Liver (tissue), 9 donors: Measurements from ENCODE around the gene DPYD. TPM values are rescaled to one million over a fixed set of nuclear protein-coding genes. Genes with fewer than 3 reads are reported as not detected.
A peak's percentile ranks its signal among the peaks of the same experiment; 100 is the strongest.

Experiments
- DNase-seq: peaks from one replicate; pipeline ENCODE4 v3.0.0-alpha.2; 2017; ENCODE audit warnings: low spot score
- H3K27ac ChIP-seq, 2 donors: one replicate each; pipeline ENCODE4 v1.7.0; 2013; ENCODE audit warnings: inconsistent platforms in 2 of 2, low read length in 2 of 2, control low read depth in 1 of 2, low read depth in 1 of 2, mild to moderate bottlenecking in 1 of 2
- H3K27me3 ChIP-seq, 4 donors: one replicate each; pipeline versions ENCODE4 v1.6.1 to v1.7.0; 2013; ENCODE audit warnings: low read length in 3 of 4, inconsistent platforms in 1 of 4, mild to moderate bottlenecking in 1 of 4, moderate library complexity in 1 of 4; ENCODE audit not compliant: control insufficient read depth in 4 of 4, insufficient read depth in 4 of 4
- H3K36me3 ChIP-seq, 4 donors: one replicate each; pipeline versions ENCODE4 v1.6.1 to v1.7.0; 2013; ENCODE audit warnings: low read length in 3 of 4, mild to moderate bottlenecking in 3 of 4, low read depth in 1 of 4, moderate library complexity in 1 of 4; ENCODE audit not compliant: control insufficient read depth in 4 of 4, insufficient read depth in 3 of 4
- H3K4me1 ChIP-seq, 4 donors: one replicate each; pipeline versions ENCODE4 v1.6.1 to v1.7.0; 2013; ENCODE audit warnings: low read length in 3 of 4, mild to moderate bottlenecking in 3 of 4, moderate library complexity in 1 of 4; ENCODE audit not compliant: control insufficient read depth in 4 of 4, insufficient read depth in 4 of 4
- H3K4me3 ChIP-seq, 3 donors: one replicate each; pipeline versions ENCODE4 v1.6.1 to v1.7.0; 2013; ENCODE audit warnings: low read length in 3 of 3, control low read depth in 1 of 3, low read depth in 1 of 3, mild to moderate bottlenecking in 1 of 3
- H3K9ac ChIP-seq, 2 donors: one replicate each; pipeline ENCODE4 v1.7.0; 2013; ENCODE audit warnings: low read length in 2 of 2, mild to moderate bottlenecking in 2 of 2, moderate library complexity in 2 of 2, control low read depth in 1 of 2, low read depth in 1 of 2
- H3K9me3 ChIP-seq, 4 donors: one replicate each; pipeline versions ENCODE4 v1.6.1 to v1.7.0; 2013; ENCODE audit warnings: low read length in 3 of 4; ENCODE audit not compliant: control insufficient read depth in 4 of 4
- EGR1 ChIP-seq, 2 donors: IDR thresholded peaks; 2 replicates each; pipeline ENCODE4 v1.6.1; 2016 to 2018; ENCODE audit warnings: antibody characterized with exemption in 2 of 2, low read depth in 2 of 2
- FOXA1 ChIP-seq: IDR thresholded peaks from 2 replicates; pipeline ENCODE4 v1.6.1; 2016; ENCODE audit warnings: antibody characterized with exemption
- FOXA2 ChIP-seq: IDR thresholded peaks from 2 replicates; pipeline ENCODE4 v1.6.1; 2016; ENCODE audit warnings: antibody characterized with exemption
- GABPA ChIP-seq, 2 donors: IDR thresholded peaks in 1 of 2; conservative IDR thresholded peaks in 1 of 2; 2 replicates each; pipeline ENCODE4 v1.6.1; 2016; ENCODE audit warnings: antibody characterized with exemption in 2 of 2, mild to moderate bottlenecking in 1 of 2, moderate library complexity in 1 of 2
- HNF4A ChIP-seq, 2 donors: conservative IDR thresholded peaks; 2 replicates each; pipeline ENCODE4 v1.6.1; 2016; ENCODE audit warnings: antibody characterized with exemption in 2 of 2, mild to moderate bottlenecking in 2 of 2
- HNF4G ChIP-seq: IDR thresholded peaks from 2 replicates; pipeline ENCODE4 v1.6.1; 2016; ENCODE audit warnings: antibody characterized with exemption
- JUND ChIP-seq, 2 donors: IDR thresholded peaks; 2 replicates each; pipeline ENCODE4 v1.6.1; 2016; ENCODE audit warnings: antibody characterized with exemption in 2 of 2
- MAX ChIP-seq: IDR thresholded peaks from 2 replicates; pipeline ENCODE4 v1.6.1; 2016; ENCODE audit warnings: antibody characterized with exemption
- NR2F2 ChIP-seq: IDR thresholded peaks from 2 replicates; pipeline ENCODE4 v1.6.1; 2016; ENCODE audit warnings: antibody characterized with exemption
- RAD21 ChIP-seq, 2 donors: IDR thresholded peaks; 2 replicates each; pipeline ENCODE4 v1.6.1; 2016; ENCODE audit warnings: antibody characterized with exemption in 2 of 2, mild to moderate bottlenecking in 2 of 2
- REST ChIP-seq: IDR thresholded peaks from 2 replicates; pipeline ENCODE4 v1.6.1; 2016; ENCODE audit warnings: antibody characterized with exemption, mild to moderate bottlenecking
- RXRA ChIP-seq, 2 donors: IDR thresholded peaks; 2 replicates each; pipeline ENCODE4 v1.6.1; 2017 to 2018; ENCODE audit warnings: antibody characterized with exemption in 2 of 2, mild to moderate bottlenecking in 1 of 2
- SP1 ChIP-seq: IDR thresholded peaks from 2 replicates; pipeline ENCODE4 v1.6.1; 2018; ENCODE audit warnings: antibody characterized with exemption, mild to moderate bottlenecking
- TAF1 ChIP-seq: conservative IDR thresholded peaks from 2 replicates; pipeline ENCODE4 v1.6.1; 2016; ENCODE audit warnings: antibody characterized with exemption, mild to moderate bottlenecking
- YY1 ChIP-seq: IDR thresholded peaks from 2 replicates; pipeline ENCODE4 v1.6.1; 2016; ENCODE audit warnings: antibody characterized with exemption, mild to moderate bottlenecking
- ZBTB33 ChIP-seq: IDR thresholded peaks from 2 replicates; pipeline ENCODE4 v1.6.1; 2016; ENCODE audit warnings: antibody characterized with exemption
- polyA plus RNA-seq, 2 donors: library from polyadenylated mRNA; stranded (reverse) in 1 of 2; unstranded in 1 of 2; fragments of 200-250 nt in 1 of 2; fragments of >200 nt in 1 of 2; fragmentation: Nextera tagmentation in 1 of 2; extraction: Ambion mirVana in 1 of 2; gene quantifications; one replicate each; pipeline versions ENCODE4 v1.2.1 to v1.2.3, GENCODE V29; 2013 to 2015
- total RNA-seq, 2 donors: library from RNA; depleted of rRNA; stranded (reverse); fragments of >200 nt; gene quantifications; one replicate each; pipeline ENCODE4 v1.2.3, GENCODE V29; 2014
- TF ChIP-seq, protein P1 (sequence below): fragments of 150-350 bp; IDR thresholded peaks from 2 replicates; pipeline ENCODE4 v1.5.1; 2017; ENCODE audit warnings: improper control_type of control experiment, low read depth, low read length; ENCODE audit not compliant: missing input control
- TF ChIP-seq, protein P2 (sequence below): IDR thresholded peaks from 2 replicates; pipeline ENCODE4 v1.6.1; 2016; ENCODE audit warnings: antibody characterized with exemption
- donor health status: healthy.
- donor health status: healthy.
- donor health status: healthy.
- donor health status: healthy.
- donor health status: healthy.

Gene DPYD
- total and polyA plus RNA-seq, 4 donors = 16.2 to 142 (median 47.0) TPM

GRCh38 chr1:97066860-97067259 lies 854.0 kb downstream of the DPYD start:
- no peaks in the 10 kb centered on the region for H3K36me3 ChIP-seq
- peaks cover 0 to 3% (median 0%) of the 10 kb centered on the region in 4 donors for H3K4me1 ChIP-seq
- TF ChIP-seq REST (no peak), HNF4A (conservative IDR thresholded peaks at IDR 0.05) (no peak), FOXA2 (no peak), ZBTB33 (no peak), RXRA (IDR thresholded peaks at IDR 0.05) (no peak), FOXA1 (no peak), HNF4G (no peak), SP1 (no peak), RAD21 (IDR thresholded peaks at IDR 0.05) (no peak), TAF1 (no peak), YY1 (no peak), EGR1 (IDR thresholded peaks at IDR 0.05; ENCODE audit: low read depth in 2 of 2) (no peak), GABPA (IDR thresholded peaks at IDR 0.05 in 1 of 2, conservative IDR thresholded peaks at IDR 0.05 in 1 of 2) (no peak)
- TF ChIP-seq, protein P1, sequence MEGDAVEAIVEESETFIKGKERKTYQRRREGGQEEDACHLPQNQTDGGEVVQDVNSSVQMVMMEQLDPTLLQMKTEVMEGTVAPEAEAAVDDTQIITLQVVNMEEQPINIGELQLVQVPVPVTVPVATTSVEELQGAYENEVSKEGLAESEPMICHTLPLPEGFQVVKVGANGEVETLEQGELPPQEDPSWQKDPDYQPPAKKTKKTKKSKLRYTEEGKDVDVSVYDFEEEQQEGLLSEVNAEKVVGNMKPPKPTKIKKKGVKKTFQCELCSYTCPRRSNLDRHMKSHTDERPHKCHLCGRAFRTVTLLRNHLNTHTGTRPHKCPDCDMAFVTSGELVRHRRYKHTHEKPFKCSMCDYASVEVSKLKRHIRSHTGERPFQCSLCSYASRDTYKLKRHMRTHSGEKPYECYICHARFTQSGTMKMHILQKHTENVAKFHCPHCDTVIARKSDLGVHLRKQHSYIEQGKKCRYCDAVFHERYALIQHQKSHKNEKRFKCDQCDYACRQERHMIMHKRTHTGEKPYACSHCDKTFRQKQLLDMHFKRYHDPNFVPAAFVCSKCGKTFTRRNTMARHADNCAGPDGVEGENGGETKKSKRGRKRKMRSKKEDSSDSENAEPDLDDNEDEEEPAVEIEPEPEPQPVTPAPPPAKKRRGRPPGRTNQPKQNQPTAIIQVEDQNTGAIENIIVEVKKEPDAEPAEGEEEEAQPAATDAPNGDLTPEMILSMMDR = no peak
- H3K4me3 ChIP-seq = no peak overlapping the region
- H3K9me3 ChIP-seq = peaks cover 0 to 14% (median 8%) of the 10 kb centered on the region in 4 donors
- no peaks in the 10 kb centered on the region for H3K27me3 ChIP-seq
- no peak overlapping the region for H3K9ac ChIP-seq
- H3K27ac ChIP-seq = no peak overlapping the region
- DNase-seq = no peak

DNA sequence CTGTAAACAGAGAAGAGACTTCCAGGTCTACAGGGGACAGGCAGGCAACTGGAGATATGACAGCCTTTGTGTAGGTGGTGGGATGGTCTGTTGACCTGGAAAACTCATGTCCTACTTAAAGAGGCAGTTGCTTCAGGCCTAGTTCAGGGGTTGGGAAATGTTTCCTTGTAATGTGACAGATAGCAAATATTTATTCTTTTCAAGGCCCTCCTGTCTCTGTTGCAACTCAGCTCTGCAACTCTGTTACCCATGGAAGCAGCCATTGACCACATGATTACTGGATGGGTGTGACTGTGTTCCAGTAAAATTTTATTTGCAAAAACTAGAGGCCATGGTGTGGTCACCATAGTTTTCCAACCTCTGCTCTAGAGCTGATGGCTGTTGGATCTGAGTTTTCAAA lies 857.3 kb downstream of the DPYD start:
- Histone ChIP-seq H3K4me3 (no peak overlapping the region), H3K4me1 (peaks cover 0 to 3% (median 0%) of the 10 kb centered on the region in 4 donors), H3K36me3 (peaks cover 0 to 3% (median 0%) of the 10 kb centered on the region in 4 donors), H3K9ac (no peak overlapping the region), H3K27me3 (no peaks in the 10 kb centered on the region), H3K27ac (peak overlapping the region in 1 of 2 donors; percentile 20), H3K9me3 (peaks cover 5 to 23% (median 12%) of the 10 kb centered on the region in 4 donors)
- no peak for DNase-seq
- TF ChIP-seq HNF4A (conservative IDR thresholded peaks at IDR 0.05) (peak; percentile 72 to 83), MAX (peak; percentile 82), SP1 (peak; percentile 79), GABPA (IDR thresholded peaks at IDR 0.05 in 1 of 2, conservative IDR thresholded peaks at IDR 0.05 in 1 of 2) (peak in 1 of 2 donors; percentile 48), FOXA1 (no peak), YY1 (peak; percentile 96), JUND (IDR thresholded peaks at IDR 0.05) (peak; percentile 79 to 85), HNF4G (no peak), EGR1 (IDR thresholded peaks at IDR 0.05; ENCODE audit: low read depth in 2 of 2) (peak; percentile 18 to 78), FOXA2 (peak; percentile 69), TAF1 (no peak), NR2F2 (no peak), REST (no peak), RAD21 (IDR thresholded peaks at IDR 0.05) (peak in 1 of 2 donors; percentile 35), ZBTB33 (peak; percentile 93), RXRA (IDR thresholded peaks at IDR 0.05) (peak; percentile 72 to 92)
- TF ChIP-seq, protein P2, sequence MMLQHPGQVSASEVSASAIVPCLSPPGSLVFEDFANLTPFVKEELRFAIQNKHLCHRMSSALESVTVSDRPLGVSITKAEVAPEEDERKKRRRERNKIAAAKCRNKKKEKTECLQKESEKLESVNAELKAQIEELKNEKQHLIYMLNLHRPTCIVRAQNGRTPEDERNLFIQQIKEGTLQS = peak; percentile 78
